HG02571 (cell line): ENCODE results near the gene REEP5.
"Not testable (repeated sequence)": the region's sequence is repeated elsewhere in the genome, so short reads cannot be mapped to it uniquely, and the experiment has no call there.

Experiments used
- ATAC-seq: cut with Tn5 transposase; IDR thresholded peaks from one replicate; pipeline ENCODE4 v1.9.1; 2021; ENCODE audit warnings: mild to moderate bottlenecking, moderate library complexity; ENCODE audit not compliant: unreplicated experiment

REEP5 gene

DNA sequence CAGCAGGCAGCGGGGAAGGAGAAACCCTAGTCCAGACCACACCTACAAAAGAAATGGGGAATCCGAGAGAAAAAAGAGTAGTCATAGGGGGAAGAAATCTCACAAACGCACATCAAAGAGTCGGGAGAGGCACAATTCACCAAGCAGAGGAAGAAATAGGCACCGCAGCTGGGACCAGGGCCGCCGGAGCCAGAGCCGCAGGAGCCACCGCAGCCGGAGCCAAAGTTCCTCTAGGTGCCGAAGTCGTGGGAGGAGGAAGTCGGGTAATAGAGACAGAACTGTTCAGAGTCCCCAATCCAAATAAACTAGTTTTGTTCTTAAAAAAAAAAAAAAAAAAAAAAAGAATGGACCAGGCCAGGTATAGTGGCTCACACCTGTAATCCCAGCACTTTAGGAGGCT lies 29.3 kb downstream of the REEP5 start:
- ATAC-seq, result no peak

GRCh38 chr5:112892066-112892465 lies 30.0 kb downstream of the REEP5 start:
- ATAC-seq, result not testable (repeated sequence)

GRCh38 chr5:112886975-112887374 lies 35.1 kb downstream of the REEP5 start:
- ATAC-seq, result no peak

DNA sequence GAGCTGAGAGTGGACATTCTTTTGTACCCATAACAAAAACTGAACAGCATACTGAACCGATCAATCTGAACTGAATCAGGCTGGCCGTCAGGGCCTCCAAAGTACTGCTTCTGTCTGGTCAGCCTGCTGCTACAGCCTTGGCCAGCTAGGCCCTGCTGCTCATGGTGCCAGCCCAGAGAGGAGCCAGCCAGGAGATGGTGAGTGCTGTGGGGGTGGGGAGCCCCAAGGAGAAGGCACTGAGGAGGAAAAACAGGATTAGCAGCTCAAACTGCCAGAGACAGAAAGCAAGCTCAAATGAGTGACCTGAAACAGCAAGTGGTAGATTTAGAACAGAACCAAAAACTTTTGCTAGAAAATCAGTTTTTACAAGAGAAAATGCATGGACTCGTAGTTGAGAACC lies 37.0 kb downstream of the REEP5 start:
- ATAC-seq, result no peak

DNA sequence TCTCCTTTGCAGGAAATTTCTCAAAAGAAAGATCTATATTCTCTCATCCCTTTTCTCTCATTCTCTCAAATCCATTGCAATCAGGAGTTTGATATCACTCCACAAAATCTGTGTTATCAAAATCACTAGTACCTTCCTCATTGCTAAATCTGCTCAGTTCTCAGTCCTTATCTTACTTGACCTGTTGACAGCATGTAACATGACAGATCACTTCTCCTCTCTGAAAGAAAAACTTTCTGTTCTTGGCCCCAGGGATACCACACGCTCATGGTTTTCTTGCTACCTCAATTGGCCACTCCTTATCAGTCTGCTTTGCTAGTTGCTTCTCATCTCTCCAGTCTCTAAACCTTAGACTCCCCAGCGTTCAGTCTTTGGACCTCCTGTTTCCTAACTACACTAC lies 38.8 kb downstream of the REEP5 start:
- ATAC-seq, result no peak

DNA sequence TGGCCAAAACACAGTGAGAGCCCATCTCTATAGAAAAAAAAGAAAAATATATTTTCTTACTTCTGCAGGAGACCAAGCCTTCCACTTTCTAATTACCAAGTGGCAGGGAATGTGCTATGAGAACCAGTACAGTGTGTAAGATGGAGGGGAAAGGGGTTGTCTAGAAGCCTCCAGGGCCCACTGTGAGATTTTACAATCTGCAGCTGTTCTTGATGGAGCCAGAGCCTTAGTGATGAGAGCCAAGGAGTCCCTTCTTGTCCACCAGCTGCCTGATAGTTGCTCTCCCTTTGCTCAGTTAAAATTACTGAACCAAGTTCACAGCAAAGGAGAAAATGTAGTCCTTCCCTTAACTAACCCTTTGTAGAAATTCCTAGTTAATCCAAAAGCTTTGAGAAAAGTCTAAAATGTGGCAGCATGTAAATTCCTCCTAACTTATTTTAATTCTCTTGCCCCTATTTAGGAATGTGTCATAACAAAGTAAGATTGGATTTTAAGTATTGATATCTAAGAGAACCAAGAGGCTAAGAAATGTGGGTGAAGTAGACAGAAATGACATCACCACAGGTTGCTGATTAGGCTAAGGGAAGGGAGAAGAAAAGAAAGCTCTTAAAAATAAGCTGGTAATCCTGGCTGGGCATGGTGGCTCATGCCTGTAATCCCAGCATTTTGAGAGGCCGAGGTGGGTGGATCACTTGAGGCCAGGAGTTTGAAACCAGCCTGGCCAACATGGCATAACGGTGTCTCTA lies 41.6 kb downstream of the REEP5 start:
- no peak for ATAC-seq

- no peak for ATAC-seq
Observed at GRCh38 chr5:112878760-112879159, 43.3 kb downstream of the REEP5 start.

DNA sequence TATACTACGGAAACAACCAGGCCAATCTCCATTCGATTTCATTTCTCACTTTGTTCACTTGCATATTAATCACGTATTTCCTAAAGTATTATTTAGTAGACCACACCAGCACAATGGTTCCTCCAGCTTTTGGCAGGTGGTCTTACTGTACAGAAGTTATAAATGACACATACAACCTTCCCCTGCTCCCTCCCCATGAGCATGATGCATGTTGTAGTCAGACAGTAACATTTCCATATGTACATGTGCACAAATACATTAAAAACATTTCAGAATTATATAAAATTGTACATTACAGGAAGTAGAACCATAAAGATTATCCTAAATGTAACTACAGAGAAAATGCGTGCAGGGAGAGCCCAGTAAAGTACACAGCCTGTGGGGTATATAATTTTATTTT lies 43.9 kb downstream of the REEP5 start:
- no peak for ATAC-seq

- ATAC-seq, result no peak
Observed at GRCh38 chr5:112876362-112876761, 45.7 kb downstream of the REEP5 start.

GRCh38 chr5:112870966-112871365 lies 51.1 kb downstream of the REEP5 start:
- no peak for ATAC-seq

DNA sequence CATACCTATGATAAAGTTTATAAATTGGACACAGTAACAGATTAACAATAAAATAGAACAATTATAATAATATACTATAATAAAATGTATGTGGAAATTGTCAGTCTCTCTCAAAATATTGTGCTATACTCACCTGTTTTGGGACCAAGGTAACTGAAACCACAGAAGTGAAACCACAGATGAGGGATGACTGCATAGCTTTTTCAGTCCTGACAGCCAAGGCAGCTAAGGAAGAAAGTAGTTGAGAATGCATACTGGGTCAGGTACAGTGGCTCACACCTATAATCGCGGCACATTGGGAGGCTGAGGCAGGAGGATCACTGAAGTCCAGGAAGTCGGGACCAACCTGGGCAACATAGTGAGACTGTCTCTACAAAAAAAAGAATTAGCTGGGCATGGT lies 52.1 kb downstream of the REEP5 start:
- ATAC-seq, result peak; percentile 77

DNA sequence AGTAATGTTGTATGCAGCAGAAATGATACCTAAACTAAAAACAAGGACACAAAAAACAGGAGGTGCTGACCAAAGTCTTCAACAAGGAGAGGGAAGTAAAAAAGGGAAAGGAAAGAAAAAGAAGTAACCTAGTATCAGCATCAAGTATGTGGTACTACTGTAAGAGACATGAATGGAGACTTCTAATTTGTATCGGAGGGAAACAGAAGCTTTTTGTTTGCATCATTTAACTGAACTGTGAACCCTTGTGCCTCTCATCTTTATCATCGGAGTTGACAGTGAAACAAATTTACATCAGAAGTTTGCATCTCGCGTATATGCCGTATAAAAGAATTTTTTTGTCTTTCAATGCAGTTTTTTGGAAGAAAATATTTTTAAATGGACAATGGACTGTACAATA lies 54.6 kb downstream of the REEP5 start:
- ATAC-seq, result no peak

- ATAC-seq, result no peak
Observed at GRCh38 chr5:112866739-112867138, 55.3 kb downstream of the REEP5 start.

DNA sequence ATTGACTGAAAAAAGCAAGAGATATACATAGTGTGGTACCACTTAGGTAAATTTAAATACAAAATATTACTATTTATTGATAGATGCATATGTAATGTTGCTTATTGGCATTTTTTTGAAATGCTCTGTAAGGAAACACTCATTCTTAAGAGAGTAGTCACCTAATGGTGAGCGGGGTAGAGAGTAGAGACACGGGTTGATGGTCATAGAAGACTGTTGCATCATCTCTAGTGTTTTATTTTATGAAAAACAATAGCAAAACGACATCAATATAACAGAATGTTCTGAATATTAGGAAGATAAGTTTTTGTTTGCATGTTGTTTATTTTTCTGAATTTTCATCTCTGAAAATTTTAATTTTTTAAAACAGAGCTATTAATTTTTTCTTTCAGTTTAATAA lies 56.9 kb downstream of the REEP5 start:
- ATAC-seq, result no peak

DNA sequence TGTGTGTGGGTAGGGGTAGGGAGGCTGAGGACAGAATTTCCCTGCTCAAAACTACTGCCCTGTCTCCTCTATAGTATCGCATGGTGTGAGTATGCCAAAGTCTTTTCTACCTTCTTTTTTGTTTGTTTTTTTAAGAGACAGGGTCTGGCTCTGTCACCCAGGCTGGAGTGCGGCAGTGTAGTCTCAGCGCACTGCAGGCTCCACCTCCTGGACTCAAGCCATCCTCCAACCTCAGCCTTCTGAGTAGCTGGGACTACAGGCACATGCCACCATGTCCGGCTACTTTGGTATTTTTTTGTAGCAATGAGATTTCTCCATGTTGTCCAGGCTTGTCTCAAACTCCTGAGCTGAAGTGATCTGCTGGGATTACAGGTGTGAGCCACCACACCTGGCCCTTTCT lies 58.5 kb downstream of the REEP5 start:
- ATAC-seq, result no peak

DNA sequence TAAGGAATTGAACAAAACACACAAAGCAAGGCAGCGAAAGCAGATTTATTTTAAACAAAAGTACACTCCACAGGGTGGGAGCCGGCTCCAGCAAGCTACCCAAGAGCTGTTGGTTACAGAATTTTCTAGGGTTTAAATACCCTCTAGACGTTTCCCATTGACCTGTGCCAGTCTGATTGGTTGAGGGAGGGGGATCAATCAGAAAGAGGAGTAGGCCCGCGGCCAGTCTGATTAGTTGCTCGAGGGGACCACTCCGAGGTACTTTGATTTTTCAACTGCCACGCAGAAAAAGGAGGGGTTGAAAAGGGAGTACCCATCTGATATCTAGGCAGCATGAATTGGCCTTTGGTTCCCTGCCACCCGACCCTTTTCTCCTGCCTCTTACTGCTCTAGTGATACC lies 59.9 kb downstream of the REEP5 start:
- ATAC-seq, result no peak

- ATAC-seq, result no peak
Observed at GRCh38 chr5:112861638-112861985, 60.4 kb downstream of the REEP5 start.

- peak; percentile 96 for ATAC-seq
Observed at GRCh38 chr5:112860929-112861637, 60.9 kb downstream of the REEP5 start, which contains the start of gene SRP19. SRP19 (plus strand) TSS chr5:112861287; CDS start chr5:112861377, 90 bp downstream.

DNA sequence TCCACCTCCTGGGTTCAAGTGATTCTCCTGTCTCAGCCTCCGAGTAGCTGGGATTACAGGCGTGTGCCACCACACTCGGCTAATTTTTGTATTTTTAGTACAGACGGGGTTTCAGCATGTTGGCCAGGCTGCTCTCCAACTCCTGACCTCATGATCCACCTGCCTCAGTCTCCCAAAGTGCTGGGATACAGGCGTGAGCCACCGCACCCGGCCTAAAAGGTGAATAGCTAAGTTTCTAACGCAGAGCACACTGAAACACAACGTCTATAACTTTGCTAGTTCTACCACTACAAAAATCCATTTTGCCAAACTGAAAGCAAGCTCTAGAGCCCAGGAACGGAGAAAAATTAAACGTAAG lies 61.5 kb downstream of the REEP5 start:
- not testable (repeated sequence) for ATAC-seq

- ATAC-seq, result no peak
Observed at GRCh38 chr5:112857866-112858265, 64.2 kb downstream of the REEP5 start.

- no peak for ATAC-seq
Observed at GRCh38 chr5:112854651-112855050, 67.4 kb downstream of the REEP5 start.

- ATAC-seq, result no peak
Observed at GRCh38 chr5:112849912-112850311, 72.1 kb downstream of the REEP5 start.
